CD4-positive, alpha-beta T cell (primary cell): ENCODE measurements around the gene WDFY2. TPM values are rescaled to one million over a fixed set of nuclear protein-coding genes. Genes with fewer than 3 reads are reported as not detected.
A peak's percentile ranks its signal among the peaks of the same experiment; 100 is the strongest.
"Not testable (repeated sequence)": the region's sequence is repeated elsewhere in the genome, so short reads cannot be mapped to it uniquely, and the experiment has no call there.

Source experiments
- ATAC-seq: fragments of 200-7000 bp; cut with Tn5 transposase; one replicate; pipeline ENCODE4 v1.10.0; 2022; ENCODE audit warnings: mild to moderate bottlenecking; ENCODE audit not compliant: poor library complexity
- CTCF ChIA-PET: fragments of 350-600 bp; sonication (Branson Sonifier 250); formaldehyde crosslinking; loops from one replicate; lab custom pipeline; 2021; ENCODE audit warnings: antibody characterized with exemption, inconsistent platforms; lab: Charles Lee
- POLR2A ChIA-PET: fragments of 350-600 bp; sonication (Branson Sonifier 250); formaldehyde crosslinking; loops from one replicate; lab custom pipeline; 2021; ENCODE audit warnings: antibody characterized with exemption, inconsistent platforms; lab: Charles Lee
- DNase-seq, 14 experiments: peaks; one replicate each; pipeline ENCODE4 v3.0.0-alpha.2; 2013 to 2020; ENCODE audit warnings: mixed read lengths in 2 of 14
- H3K27ac ChIP-seq, 2 donors: one replicate each; pipeline versions ENCODE4 v1.5.1 to v1.7.0; 2013; ENCODE audit warnings: low read length in 2 of 2, low read depth in 1 of 2, mild to moderate bottlenecking in 1 of 2
- H3K27me3 ChIP-seq, 2 experiments: 1 replicate in 1 of 2; 2 replicates in 1 of 2; pipeline versions ENCODE4 v1.6.1 to v1.7.0; 2013; ENCODE audit warnings: low read length in 2 of 2, control low read depth in 1 of 2, mild to moderate bottlenecking in 1 of 2, moderate library complexity in 1 of 2; ENCODE audit not compliant: insufficient read depth in 2 of 2, control insufficient read depth in 1 of 2
- H3K36me3 ChIP-seq: one replicate; pipeline ENCODE4 v1.6.1; 2013; ENCODE audit warnings: low read length, control low read depth; ENCODE audit not compliant: insufficient read depth
- H3K4me1 ChIP-seq: one replicate; pipeline ENCODE4 v1.6.1; 2013; ENCODE audit warnings: low read length, control low read depth; ENCODE audit not compliant: insufficient read depth
- H3K4me3 ChIP-seq: one replicate; pipeline ENCODE4 v1.5.1; 2013; ENCODE audit warnings: mild to moderate bottlenecking, low read length, moderate library complexity
- H3K9me3 ChIP-seq, 2 experiments: 1 replicate in 1 of 2; 2 replicates in 1 of 2; pipeline versions ENCODE4 v1.6.1 to v1.7.0; 2013; ENCODE audit warnings: low read length in 2 of 2, mild to moderate bottlenecking in 2 of 2, control low read depth in 1 of 2, moderate library complexity in 1 of 2; ENCODE audit not compliant: control insufficient read depth in 1 of 2, insufficient read depth in 1 of 2
- H3K27ac Mint-ChIP-seq: one replicate; pipeline ENCODE4 v1.8.0; 2020; ENCODE audit warnings: mixed read lengths
- H3K27me3 Mint-ChIP-seq: one replicate; pipeline ENCODE4 v1.8.0; 2021; ENCODE audit warnings: mixed read lengths
- H3K36me3 Mint-ChIP-seq: one replicate; pipeline ENCODE4 v1.8.0; 2021; ENCODE audit warnings: low read depth, mixed read lengths
- H3K4me1 Mint-ChIP-seq: one replicate; pipeline ENCODE4 v1.8.0; 2021; ENCODE audit warnings: low read depth, mixed read lengths
- H3K4me3 Mint-ChIP-seq: one replicate; pipeline ENCODE4 v1.8.0; 2020; ENCODE audit warnings: mild to moderate bottlenecking, mixed read lengths
- H3K9me3 Mint-ChIP-seq: one replicate; pipeline ENCODE4 v1.8.0; 2020; ENCODE audit warnings: mixed read lengths
- intact Hi-C, 2 experiments: fragments of 100-400 bp; cut with DNase I in 1 of 2; cut with micrococcal nuclease in 1 of 2; formaldehyde crosslinking; loops; one replicate each; pipeline versions ENCODE4 v1.15.1 to v1.9.0; 2023 to 2025; cut with DNase I, micrococcal nuclease
- total RNA-seq, 174 experiments: library from RNA in 2 of 174; stranded (reverse) in 2 of 174; gene quantifications; one replicate each; pipeline ENCODE4 v1.2.3 and lab custom pipeline; 2021 to 2026
- TF ChIP-seq, protein P1 (sequence below): fragments of 200-600 bp; IDR thresholded peaks from one replicate; pipeline ENCODE4 v1.8.0; 2022; ENCODE audit warnings: antibody characterized with exemption, mild to moderate bottlenecking

The WDFY2 gene
- total RNA-seq, 2 experiments from 2014 or later: 21.4 to 21.9 TPM

DNA sequence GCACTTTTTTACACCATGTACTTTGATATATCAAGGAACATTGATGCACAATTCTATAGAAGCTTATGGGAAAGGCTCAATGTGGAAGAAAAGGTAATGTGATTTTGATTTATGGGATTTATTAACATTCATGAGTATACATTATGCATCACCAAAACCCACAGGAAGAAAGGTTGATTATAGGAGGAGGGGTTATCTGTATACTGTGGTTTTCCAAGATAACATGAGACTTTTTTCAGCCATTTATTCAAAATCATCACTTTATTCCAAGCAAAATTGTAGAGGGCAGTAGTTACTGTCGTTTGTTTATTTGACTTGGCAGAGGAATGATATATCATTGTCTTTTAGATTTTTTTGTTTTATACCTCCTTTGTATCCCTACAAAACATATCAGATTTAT, 54.9 kb downstream of the WDFY2 start:
- intact Hi-C loops: no loop called here
- TF ChIP-seq, protein P1, sequence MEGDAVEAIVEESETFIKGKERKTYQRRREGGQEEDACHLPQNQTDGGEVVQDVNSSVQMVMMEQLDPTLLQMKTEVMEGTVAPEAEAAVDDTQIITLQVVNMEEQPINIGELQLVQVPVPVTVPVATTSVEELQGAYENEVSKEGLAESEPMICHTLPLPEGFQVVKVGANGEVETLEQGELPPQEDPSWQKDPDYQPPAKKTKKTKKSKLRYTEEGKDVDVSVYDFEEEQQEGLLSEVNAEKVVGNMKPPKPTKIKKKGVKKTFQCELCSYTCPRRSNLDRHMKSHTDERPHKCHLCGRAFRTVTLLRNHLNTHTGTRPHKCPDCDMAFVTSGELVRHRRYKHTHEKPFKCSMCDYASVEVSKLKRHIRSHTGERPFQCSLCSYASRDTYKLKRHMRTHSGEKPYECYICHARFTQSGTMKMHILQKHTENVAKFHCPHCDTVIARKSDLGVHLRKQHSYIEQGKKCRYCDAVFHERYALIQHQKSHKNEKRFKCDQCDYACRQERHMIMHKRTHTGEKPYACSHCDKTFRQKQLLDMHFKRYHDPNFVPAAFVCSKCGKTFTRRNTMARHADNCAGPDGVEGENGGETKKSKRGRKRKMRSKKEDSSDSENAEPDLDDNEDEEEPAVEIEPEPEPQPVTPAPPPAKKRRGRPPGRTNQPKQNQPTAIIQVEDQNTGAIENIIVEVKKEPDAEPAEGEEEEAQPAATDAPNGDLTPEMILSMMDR: no peak
- no peaks in the 10 kb centered on the region for H3K9me3 Mint-ChIP-seq
- H3K36me3 Mint-ChIP-seq: no peaks in the 10 kb centered on the region
- ChIA-PET POLR2A (interaction anchor here (0.7 to 1.1 kb wide), 2 partner anchors 120 to 186 kb away, joined by 3 read pairs; no protein-coding TSS in a partner anchor), CTCF (no interaction called here)
- no peak overlapping the region for H3K4me3 Mint-ChIP-seq
- ATAC-seq (no peak), DNase-seq (no peak)
- no peaks in the 10 kb centered on the region for H3K9me3 ChIP-seq
- H3K27me3 ChIP-seq: no peaks in the 10 kb centered on the region
- no peaks in the 10 kb centered on the region for H3K36me3 ChIP-seq
- H3K27me3 Mint-ChIP-seq: no peaks in the 10 kb centered on the region
- H3K4me3 ChIP-seq: no peak overlapping the region
- peaks cover 64% of the 10 kb centered on the region for H3K4me1 Mint-ChIP-seq
- H3K27ac ChIP-seq: no peak overlapping the region
- no peak overlapping the region for H3K27ac Mint-ChIP-seq
- H3K4me1 ChIP-seq: peaks cover 20% of the 10 kb centered on the region

DNA sequence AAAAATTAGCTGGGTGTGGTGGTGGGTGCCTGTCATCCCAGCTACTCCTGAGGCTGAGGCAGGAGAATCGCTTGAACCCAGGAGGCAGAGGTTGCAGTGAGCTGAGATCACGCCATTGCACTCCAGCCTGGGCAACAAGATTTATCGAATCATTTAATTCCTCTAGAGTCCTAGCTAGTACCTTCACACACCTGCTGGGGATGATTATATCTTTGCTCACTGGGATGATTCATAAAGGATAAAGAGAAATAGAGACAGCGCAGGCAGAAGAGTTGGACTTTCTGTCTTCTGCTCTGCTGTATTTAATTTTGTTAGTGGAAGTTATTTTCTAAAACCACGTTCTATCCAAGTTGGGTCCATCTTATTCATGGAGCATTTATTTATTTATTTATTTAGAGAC, 56.4 kb downstream of the WDFY2 start:
- H3K27me3 Mint-ChIP-seq, POLR2A ChIA-PET, H3K36me3 ChIP-seq, H3K36me3 Mint-ChIP-seq, H3K4me3 ChIP-seq, H3K9me3 Mint-ChIP-seq, H3K27ac ChIP-seq, H3K27me3 ChIP-seq, H3K4me3 Mint-ChIP-seq, CTCF ChIA-PET, H3K9me3 ChIP-seq, DNase-seq, H3K27ac Mint-ChIP-seq, ATAC-seq: not testable (repeated sequence)
- intact Hi-C loops: loop anchor here in 1 of 2 experiments (10.0 kb wide), 1 partner anchor 94 kb away; no protein-coding TSS in a partner anchor
- H3K4me1 ChIP-seq: peaks cover 23% of the 10 kb centered on the region
- peaks cover 65% of the 10 kb centered on the region for H3K4me1 Mint-ChIP-seq

GRCh38 chr13:51643105-51643881, 59.0 kb downstream of the WDFY2 start:
- H3K4me1 Mint-ChIP-seq: peaks cover 65% of the 10 kb centered on the region

More at GRCh38 chr13:51643105-51643881, 59.0 kb downstream of the WDFY2 start:
- Histone ChIP-seq H3K4me3 (no peak overlapping the region), H3K9me3 (no peaks in the 10 kb centered on the region), H3K4me1 (peaks cover 43% of the 10 kb centered on the region), H3K27me3 (no peaks in the 10 kb centered on the region), H3K36me3 (no peaks in the 10 kb centered on the region), H3K27ac (peak overlapping the region; percentile 54 to 95)
- TF ChIP-seq, protein P1: no peak
- no peaks in the 10 kb centered on the region for H3K9me3 Mint-ChIP-seq
- peak in 1 of 14 experiments; percentile 11 for DNase-seq
- peak overlapping the region; percentile 95 for H3K27ac Mint-ChIP-seq
- H3K27me3 Mint-ChIP-seq: no peaks in the 10 kb centered on the region
- H3K36me3 Mint-ChIP-seq: peaks cover 6% of the 10 kb centered on the region
- no peak for ATAC-seq
- ChIA-PET POLR2A (interaction anchor here (3.5 kb wide), 1 partner anchor 57 kb away, joined by 21 read pairs; no protein-coding TSS in a partner anchor), CTCF (no interaction called here)
- H3K4me3 Mint-ChIP-seq: peak overlapping the region; percentile 79
- intact Hi-C loops: loop anchor here in 1 of 2 experiments (10.0 kb wide), 1 partner anchor 92 kb away; no protein-coding TSS in a partner anchor
